ENCODE data around the gene SCYGR3.

DNA sequence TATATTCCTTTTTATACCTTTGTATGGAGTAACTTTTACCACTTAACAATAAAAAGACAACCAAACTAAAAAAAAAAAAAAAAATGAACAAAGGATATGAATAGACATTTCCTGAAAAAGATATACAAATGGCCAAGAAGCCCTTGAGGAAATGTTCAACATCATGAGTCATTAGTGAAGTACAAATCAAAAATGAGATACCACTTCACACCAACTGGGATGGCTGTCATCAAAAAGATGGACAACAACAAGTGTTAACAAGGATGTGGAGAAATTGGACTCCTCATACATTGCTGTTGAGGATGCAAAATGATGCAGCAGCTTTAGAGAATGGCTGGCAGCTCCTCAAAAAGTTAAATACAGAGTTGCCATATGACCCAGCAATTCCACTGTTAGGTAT lies 38.5 kb downstream of the SCYGR3 start:
- TF ChIP-seq, protein P1, sequence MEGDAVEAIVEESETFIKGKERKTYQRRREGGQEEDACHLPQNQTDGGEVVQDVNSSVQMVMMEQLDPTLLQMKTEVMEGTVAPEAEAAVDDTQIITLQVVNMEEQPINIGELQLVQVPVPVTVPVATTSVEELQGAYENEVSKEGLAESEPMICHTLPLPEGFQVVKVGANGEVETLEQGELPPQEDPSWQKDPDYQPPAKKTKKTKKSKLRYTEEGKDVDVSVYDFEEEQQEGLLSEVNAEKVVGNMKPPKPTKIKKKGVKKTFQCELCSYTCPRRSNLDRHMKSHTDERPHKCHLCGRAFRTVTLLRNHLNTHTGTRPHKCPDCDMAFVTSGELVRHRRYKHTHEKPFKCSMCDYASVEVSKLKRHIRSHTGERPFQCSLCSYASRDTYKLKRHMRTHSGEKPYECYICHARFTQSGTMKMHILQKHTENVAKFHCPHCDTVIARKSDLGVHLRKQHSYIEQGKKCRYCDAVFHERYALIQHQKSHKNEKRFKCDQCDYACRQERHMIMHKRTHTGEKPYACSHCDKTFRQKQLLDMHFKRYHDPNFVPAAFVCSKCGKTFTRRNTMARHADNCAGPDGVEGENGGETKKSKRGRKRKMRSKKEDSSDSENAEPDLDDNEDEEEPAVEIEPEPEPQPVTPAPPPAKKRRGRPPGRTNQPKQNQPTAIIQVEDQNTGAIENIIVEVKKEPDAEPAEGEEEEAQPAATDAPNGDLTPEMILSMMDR (IDR thresholded peaks at IDR 0.05): no peak
- no peak for TF ChIP-seq POLR2A (IDR thresholded peaks at IDR 0.05)

Measured in testis (tissue), 2 donors.